GM19397 (cell line): Measurements from ENCODE around the gene DHDH.

ENCODE experiments used
- ATAC-seq: cut with Tn5 transposase; IDR thresholded peaks from one replicate; pipeline ENCODE4 v1.9.1; 2021; ENCODE audit warnings: mild to moderate bottlenecking, moderate library complexity; ENCODE audit not compliant: unreplicated experiment

DHDH gene

GRCh38 chr19:48991011-48991609, 57.6 kb downstream of the DHDH start:
- no peak for ATAC-seq

GRCh38 chr19:48991873-48992580, 58.5 kb downstream of the DHDH start:
- ATAC-seq = no peak

GRCh38 chr19:48992581-48993174, 59.2 kb downstream of the DHDH start:
- ATAC-seq = no peak

- peak; percentile 87 for ATAC-seq
Measured at GRCh38 chr19:48993175-48994034, 59.9 kb downstream of the DHDH start, which contains the start of the genes GYS1 and RUVBL2. Gene GYS1 (minus strand): TSS chr19:48993309. CDS start chr19:48993112, 197 bp downstream. Gene RUVBL2 (plus strand): TSS chr19:48993887. CDS start chr19:48993912, 25 bp downstream.

- ATAC-seq = no peak
Measured at GRCh38 chr19:48994035-48994386, 60.5 kb downstream of the DHDH start.
